ENCODE measurements around the gene AGR3.

Gene AGR3

DNA sequence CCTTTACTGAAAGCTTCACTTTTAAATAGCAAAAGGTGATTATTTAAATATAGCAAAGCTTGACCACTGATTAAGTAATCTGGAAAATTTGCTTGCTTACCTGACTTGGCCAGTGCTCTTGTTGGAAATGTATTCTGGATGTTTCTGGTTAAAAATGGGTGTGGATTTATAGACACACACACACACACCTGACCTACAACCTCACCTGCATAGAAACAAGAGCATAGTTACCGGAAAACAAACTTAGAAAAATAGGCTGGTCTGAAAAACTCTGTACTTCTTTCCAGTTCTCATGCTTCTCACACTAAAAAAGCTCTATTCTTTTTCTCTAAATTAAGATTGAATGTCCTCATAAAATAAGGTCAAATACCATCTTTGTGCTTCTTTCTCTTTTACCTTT, at the start of gene AGR3:
TSS of gene AGR3 (minus strand) at position 140 of the 400 bp plus-strand sequence. CDS start 3,365 bp downstream, outside the sequence.
- DNase-seq, result no peak

DNA sequence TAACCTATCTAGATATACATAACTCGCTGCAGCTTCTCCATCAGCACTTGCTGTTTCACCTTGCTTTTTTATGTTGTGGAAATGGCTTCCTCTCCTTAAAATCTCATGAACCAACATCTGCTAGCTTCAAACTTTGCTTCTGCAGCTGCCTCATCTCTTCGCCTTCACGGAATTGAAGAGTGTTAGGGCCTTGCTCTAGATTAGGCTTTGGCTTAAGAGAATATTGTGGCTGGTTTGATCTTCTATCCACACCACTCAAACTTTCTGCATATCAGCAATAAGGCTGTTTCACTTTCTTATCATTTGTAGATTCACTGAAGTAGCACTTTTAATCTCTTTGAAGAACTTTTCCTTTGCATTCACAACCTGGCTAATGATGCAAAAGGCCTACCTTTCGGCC, 49.2 kb upstream of the AGR3 start:
- no peak for DNase-seq

- no peak for DNase-seq
These were observed 47.5 kb upstream of the AGR3 start for GRCh38 chr7:16929146-16929762.

DNA sequence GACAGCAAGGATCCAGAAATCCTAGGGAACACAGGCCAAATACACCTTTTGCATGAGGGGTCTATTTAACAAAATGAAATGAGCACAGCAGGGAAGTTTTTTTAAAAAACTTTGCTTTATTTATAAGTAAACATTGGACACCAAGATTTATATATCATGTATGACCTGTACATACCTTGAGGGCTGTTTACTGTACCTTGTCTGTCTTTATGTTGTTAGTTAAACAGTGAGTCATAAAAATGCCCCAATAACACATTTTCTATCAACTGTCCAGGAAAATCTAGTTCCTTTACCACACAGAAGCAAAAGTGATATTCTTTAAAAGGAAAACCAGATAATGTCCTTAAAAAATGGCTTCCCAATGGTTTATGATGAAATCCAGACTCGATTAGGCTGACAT, 45.1 kb upstream of the AGR3 start:
- DNase-seq, result no peak

DNA sequence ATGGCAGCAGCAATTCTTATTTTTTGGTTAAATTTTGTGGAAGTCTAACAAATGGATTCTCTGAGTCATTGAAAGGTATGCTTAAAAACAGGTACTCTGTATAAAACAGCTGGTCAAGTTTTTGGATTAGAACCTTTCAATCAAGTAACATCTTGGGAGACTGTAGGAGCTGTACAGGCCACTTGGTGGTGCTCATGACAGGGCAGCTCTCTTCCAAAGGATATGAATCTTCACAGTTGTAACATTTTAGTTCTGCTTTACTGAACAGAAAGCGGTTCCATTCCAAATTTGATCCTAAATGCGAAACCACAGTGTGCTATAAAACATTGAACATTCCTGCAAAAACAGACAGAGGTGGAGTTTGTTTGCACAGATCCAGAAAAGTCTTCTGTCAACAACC, 44.5 kb upstream of the AGR3 start:
- no peak for DNase-seq

- DNase-seq, result no peak
These were observed 43.8 kb upstream of the AGR3 start for GRCh38 chr7:16925609-16926008.

GRCh38 chr7:16923019-16923418, 41.2 kb upstream of the AGR3 start:
- no peak for DNase-seq

GRCh38 chr7:16921644-16922257, 40.0 kb upstream of the AGR3 start:
- no peak for DNase-seq

DNA sequence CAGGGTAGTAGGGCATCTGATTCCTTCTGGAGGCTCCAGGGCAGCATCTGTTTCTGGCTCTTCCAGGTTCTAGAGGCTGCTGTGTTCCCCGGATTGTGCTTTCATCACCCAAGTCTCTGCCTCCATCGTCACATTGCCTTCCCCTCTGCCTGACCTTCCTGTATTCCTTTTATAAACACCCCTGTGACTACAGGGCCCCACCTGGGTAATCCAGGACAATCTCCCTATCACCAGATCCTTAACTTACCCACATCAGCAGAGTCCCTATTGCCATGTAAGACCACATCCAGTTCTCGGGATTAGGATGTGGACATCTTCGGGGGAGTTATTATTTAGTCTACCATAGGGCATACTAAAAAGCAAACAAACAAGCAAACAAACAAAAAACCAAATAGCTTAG, 39.4 kb upstream of the AGR3 start:
- DNase-seq, result no peak

- no peak for DNase-seq
These were observed 37.7 kb upstream of the AGR3 start for GRCh38 chr7:16919440-16919839.

GRCh38 chr7:16918288-16918895, 36.6 kb upstream of the AGR3 start:
- no peak for DNase-seq

GRCh38 chr7:16916738-16917137, 35.0 kb upstream of the AGR3 start:
- DNase-seq, result no peak

- no peak for DNase-seq
These were observed 34.4 kb upstream of the AGR3 start for GRCh38 chr7:16916105-16916639.

- no peak for DNase-seq
These were observed 33.6 kb upstream of the AGR3 start for GRCh38 chr7:16915405-16915804.

- no peak for DNase-seq
These were observed 33.0 kb upstream of the AGR3 start for GRCh38 chr7:16914771-16915170.

DNA sequence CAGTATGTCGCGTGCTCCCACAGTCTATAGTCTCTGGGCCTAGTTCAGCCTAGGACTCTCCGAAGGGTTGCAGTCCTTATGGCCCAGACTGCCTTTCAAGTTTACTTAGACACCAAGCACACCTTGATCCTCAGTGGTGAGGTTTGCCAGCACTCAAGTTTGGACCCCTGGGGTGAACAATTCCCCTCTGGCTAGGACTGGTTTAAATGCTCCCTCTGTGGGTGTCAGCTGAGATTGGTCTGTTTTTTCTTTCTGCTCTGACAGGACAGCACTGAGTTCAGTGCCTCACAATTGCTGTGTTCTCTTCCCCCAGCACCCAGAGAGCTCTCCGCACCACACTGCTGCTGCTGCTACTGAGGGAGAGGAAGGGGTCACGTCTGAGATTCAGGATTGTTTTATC, 31.9 kb upstream of the AGR3 start:
- no peak for DNase-seq

DNA sequence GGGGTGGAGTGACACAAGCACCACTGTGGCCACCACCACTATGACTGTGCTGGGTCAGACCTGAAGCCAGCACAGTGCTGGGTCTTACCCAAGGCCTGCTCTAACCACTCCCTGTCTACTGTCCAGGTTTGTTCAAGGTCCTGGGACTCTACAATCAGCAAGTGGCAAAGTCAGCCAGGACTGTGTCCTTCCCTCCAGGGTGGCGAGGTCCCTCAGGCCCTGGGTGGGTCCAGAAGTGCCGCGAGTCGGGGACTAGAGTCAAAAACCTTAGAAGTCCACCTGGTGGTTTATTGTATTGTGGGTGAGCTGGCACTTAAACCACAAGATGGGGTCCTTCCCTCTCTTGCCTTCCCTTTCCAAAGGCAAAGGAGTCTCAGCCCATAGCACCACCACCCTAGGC, 30.8 kb upstream of the AGR3 start:
- DNase-seq, result no peak

DNA sequence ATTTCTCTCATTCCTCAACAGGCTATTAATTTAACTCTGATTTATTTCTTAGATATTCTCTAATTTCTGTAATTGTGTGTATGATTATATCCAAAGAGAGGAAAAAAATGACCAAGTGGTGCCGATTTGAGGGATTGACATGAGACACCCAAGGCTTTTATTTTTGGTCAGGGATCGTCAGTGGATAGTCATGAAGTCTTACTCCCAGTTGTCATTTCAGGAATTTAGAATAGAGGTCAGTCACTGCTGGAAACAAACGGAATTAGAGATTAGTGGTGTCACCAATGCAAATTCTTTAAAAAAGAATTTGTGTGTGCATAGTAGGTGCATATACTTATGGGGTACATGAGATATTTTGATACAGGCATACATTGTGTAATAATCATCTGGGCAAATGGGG, 26.8 kb upstream of the AGR3 start:
- DNase-seq, result no peak

- DNase-seq, result no peak
These were observed 23.7 kb upstream of the AGR3 start for GRCh38 chr7:16905300-16906044.

DNA sequence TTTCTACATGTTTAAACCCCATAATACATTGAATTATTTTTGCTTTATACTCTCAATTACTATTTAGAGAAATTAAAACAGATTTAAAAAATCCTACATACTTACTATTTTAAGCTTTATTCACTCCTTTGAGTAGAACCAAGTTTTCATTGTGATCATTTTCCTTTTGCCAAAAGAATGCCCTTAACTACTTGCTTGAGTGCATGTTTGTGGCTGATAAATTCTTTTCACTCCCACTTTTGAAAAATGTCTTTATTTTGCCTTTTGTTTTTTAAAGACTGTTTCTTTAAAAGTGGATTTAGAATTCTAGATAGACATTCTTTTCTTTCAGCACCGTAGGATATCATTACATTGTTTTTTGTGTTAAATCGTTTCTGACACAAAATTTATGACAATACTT, 22.3 kb upstream of the AGR3 start:
- no peak for DNase-seq

DNA sequence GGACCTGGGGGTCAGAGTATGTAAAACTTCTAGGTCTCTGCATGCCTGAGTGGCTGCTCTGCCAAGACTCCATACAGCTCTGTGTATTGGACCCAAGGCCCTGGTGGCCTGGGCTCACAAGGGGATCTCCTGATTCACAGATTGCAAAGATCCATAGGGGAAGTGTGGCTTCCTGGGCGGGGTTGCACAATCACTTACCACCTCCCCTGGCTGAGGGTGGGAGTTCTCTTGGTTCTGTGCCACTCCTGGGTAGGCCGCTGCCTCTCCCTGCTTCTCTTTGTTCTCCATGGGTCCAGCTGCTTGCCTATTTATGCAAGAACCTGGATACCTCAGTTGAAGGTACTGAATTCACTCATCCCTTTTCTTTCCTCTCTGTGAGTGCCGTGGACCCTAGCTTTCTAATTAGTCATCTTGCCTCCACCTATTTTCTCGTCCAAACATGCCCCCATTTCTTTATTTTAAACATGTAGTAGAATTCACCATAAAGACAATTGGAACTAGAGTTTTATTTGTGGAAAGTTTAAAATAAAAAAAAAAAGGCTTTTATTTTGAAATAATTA, 18.5 kb upstream of the AGR3 start:
- DNase-seq, result no peak

- DNase-seq, result no peak
These were observed 10.3 kb upstream of the AGR3 start for GRCh38 chr7:16891874-16892643.

GRCh38 chr7:16891338-16891737, 9.6 kb upstream of the AGR3 start:
- DNase-seq, result no peak

Measured in activated CD4-positive, alpha-beta T cell treated with anti-CD3 and anti-CD28 coated beads for 1 hour (primary cell).